Cardiac muscle cell (in vitro differentiated cells and primary cell): Measurements from ENCODE around the gene PDE4B. TPM values are rescaled to one million over a fixed set of nuclear protein-coding genes. Genes with fewer than 3 reads are reported as not detected.
A peak's percentile ranks its signal among the peaks of the same experiment; 100 is the strongest.

Experiments
- DNase-seq, 2 donors: peaks; one replicate each; pipeline versions ENCODE4 v3.0.0 to v3.0.0-alpha.2; 2010 to 2017; ENCODE audit warnings: low read depth in 1 of 2, low spot score in 1 of 2
- H3K27ac ChIP-seq: fragments of 200-600 bp; sonication (generic); 2 replicates; pipeline ENCODE4 v1.5.1; 2016
- H3K27me3 ChIP-seq: fragments of 200-600 bp; sonication (generic); 2 replicates; pipeline ENCODE4 v1.6.0; 2016; ENCODE audit warnings: control low read depth
- H3K36me3 ChIP-seq: fragments of 200-600 bp; sonication (generic); 2 replicates; pipeline ENCODE4 v1.5.1; 2016; ENCODE audit warnings: control low read depth
- H3K4me1 ChIP-seq: fragments of 200-600 bp; sonication (generic); 2 replicates; pipeline ENCODE4 v1.8.1; 2017; ENCODE audit warnings: low read depth, mild to moderate bottlenecking, mixed run types
- H3K4me3 ChIP-seq: fragments of 200-600 bp; sonication (generic); 2 replicates; pipeline ENCODE4 v1.5.1; 2016; ENCODE audit warnings: mild to moderate bottlenecking
- H3K9me3 ChIP-seq: fragments of 200-600 bp; sonication (generic); 2 replicates; pipeline ENCODE4 v1.5.1; 2017; ENCODE audit warnings: low read depth, mild to moderate bottlenecking, control low read depth
- CTCF ChIP-seq: IDR thresholded peaks from 2 replicates; pipeline ENCODE4 v1.5.1; 2012; ENCODE audit warnings: low read depth, mild to moderate bottlenecking, low read length
- polyA plus RNA-seq: library from polyadenylated mRNA; unstranded; fragments of >200 nt; fragmentation: Nextera tagmentation; extraction: Ambion mirVana; gene quantifications from 2 replicates; pipeline ENCODE4 v1.2.1, GENCODE V29; 2016
- total RNA-seq: library from RNA; depleted of rRNA; stranded (reverse); fragments of >200 nt; gene quantifications from 2 replicates; pipeline ENCODE4 v1.2.3, GENCODE V29; 2016

Gene PDE4B
- total and polyA plus RNA-seq, 2 experiments from 2014 or later, result 0.65 to 3.9 TPM

GRCh38 chr1:66335859-66336640 is 543.4 kb downstream of the PDE4B start:
- H3K36me3 ChIP-seq, result no peaks in the 10 kb centered on the region
- H3K4me1 ChIP-seq, result peaks cover 10% of the 10 kb centered on the region
- no peak overlapping the region for H3K4me3 ChIP-seq
- no peaks in the 10 kb centered on the region for H3K9me3 ChIP-seq
- peak in 1 of 2 donors; percentile 91 for DNase-seq
- no peaks in the 10 kb centered on the region for H3K27me3 ChIP-seq
- no peak for TF ChIP-seq CTCF
- no peak overlapping the region for H3K27ac ChIP-seq

GRCh38 chr1:66336641-66336990 is 543.9 kb downstream of the PDE4B start:
- H3K9me3 ChIP-seq, result no peaks in the 10 kb centered on the region
- no peaks in the 10 kb centered on the region for H3K36me3 ChIP-seq
- H3K27me3 ChIP-seq, result no peaks in the 10 kb centered on the region
- no peak overlapping the region for H3K4me3 ChIP-seq
- no peak for DNase-seq
- H3K27ac ChIP-seq, result no peak overlapping the region
- peaks cover 8% of the 10 kb centered on the region for H3K4me1 ChIP-seq
- no peak for TF ChIP-seq CTCF

GRCh38 chr1:66337249-66337648 is 544.6 kb downstream of the PDE4B start:
- Histone ChIP-seq H3K36me3 (no peaks in the 10 kb centered on the region), H3K4me3 (no peak overlapping the region), H3K27me3 (no peaks in the 10 kb centered on the region), H3K4me1 (peaks cover 3% of the 10 kb centered on the region), H3K27ac (no peak overlapping the region), H3K9me3 (no peaks in the 10 kb centered on the region)
- no peak for TF ChIP-seq CTCF
- no peak for DNase-seq

GRCh38 chr1:66339944-66340343 is 547.2 kb downstream of the PDE4B start:
- Histone ChIP-seq H3K4me3 (no peak overlapping the region), H3K27ac (no peak overlapping the region), H3K27me3 (no peaks in the 10 kb centered on the region), H3K9me3 (no peaks in the 10 kb centered on the region), H3K4me1 (no peaks in the 10 kb centered on the region), H3K36me3 (no peaks in the 10 kb centered on the region)
- peak in 1 of 2 donors; percentile 54 for DNase-seq
- no peak for TF ChIP-seq CTCF

- DNase-seq, result no peak
- Histone ChIP-seq H3K27ac (no peak overlapping the region), H3K36me3 (no peaks in the 10 kb centered on the region), H3K4me3 (no peak overlapping the region), H3K27me3 (no peaks in the 10 kb centered on the region), H3K9me3 (no peaks in the 10 kb centered on the region), H3K4me1 (no peaks in the 10 kb centered on the region)
- TF ChIP-seq CTCF, result no peak
These were observed 548.9 kb downstream of the PDE4B start for GRCh38 chr1:66341446-66342089.
